Measurements from ENCODE around the gene CDC42.

The CDC42 gene

DNA sequence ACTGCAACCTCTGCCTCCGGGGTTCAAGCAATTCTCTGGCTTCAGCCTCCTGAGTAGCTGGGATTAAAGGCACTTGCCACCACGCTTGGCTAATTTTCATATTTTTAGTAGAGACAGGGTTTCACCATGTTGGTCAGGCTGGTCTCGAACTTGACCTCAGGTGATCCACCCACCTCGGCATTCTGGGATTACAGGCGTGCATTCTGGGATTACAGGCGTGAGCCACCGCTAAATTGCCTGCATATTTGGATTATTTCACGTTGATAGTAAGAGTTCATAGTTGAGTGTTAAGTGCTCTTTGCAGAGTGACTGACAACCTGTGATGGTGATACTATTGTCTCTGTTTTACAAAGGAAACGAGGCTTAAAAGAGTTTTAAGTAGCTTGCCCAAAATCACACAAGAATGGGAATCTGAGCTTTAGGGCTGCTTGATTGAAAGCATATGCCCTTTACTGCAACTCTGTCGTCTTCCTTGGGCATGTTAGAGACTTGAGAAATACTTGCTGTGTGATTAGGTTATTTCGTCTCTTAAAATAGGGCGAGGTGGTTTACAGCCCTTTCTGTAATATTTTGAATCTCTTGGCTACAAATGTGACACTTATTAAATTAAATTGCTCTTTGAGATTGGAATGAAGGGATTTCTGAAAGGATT lies 12.4 kb downstream of the CDC42 start:
- Histone ChIP-seq H3K79me2 (ENCODE audit: control insufficient read depth, insufficient read depth, low read length) (peaks cover 88% of the 10 kb centered on the region), H3K79me1 (ENCODE audit: low read length) (peaks cover 8% of the 10 kb centered on the region), H2BK15ac (replicated peaks; ENCODE audit: low read depth) (no peak overlapping the region), H3K18ac (ENCODE audit: low read length) (no peak overlapping the region), H3K27me3 (ENCODE audit: insufficient read depth, low read length, poor library complexity) (no peaks in the 10 kb centered on the region), H2AK5ac (ENCODE audit: low read length) (no peak overlapping the region), H3K23ac (ENCODE audit: low read length) (no peak overlapping the region), H3K9ac (ENCODE audit: low read length) (no peak overlapping the region), H4K8ac (ENCODE audit: low read depth, low read length) (no peak overlapping the region), H3K4me3 (ENCODE audit: low read length) (no peak overlapping the region), H3K4me2 (ENCODE audit: low read length) (no peak overlapping the region), H3K56ac (ENCODE audit: low read length) (no peak overlapping the region), H4K5ac (ENCODE audit: low read length) (no peak overlapping the region), H2BK5ac (ENCODE audit: low read length) (no peak overlapping the region), H3K4me1 (ENCODE audit: control insufficient read depth, low read depth, low read length) (peaks cover 2% of the 10 kb centered on the region), H3K36me3 (ENCODE audit: control insufficient read depth, insufficient read depth, low read length) (no peaks in the 10 kb centered on the region), H2BK120ac (ENCODE audit: low read depth, low read length) (no peak overlapping the region), H3K4ac (ENCODE audit: low read depth, low read length) (no peak overlapping the region), H3K27ac (ENCODE audit: low read depth, low read length) (no peak overlapping the region)
- peak; percentile 38 for DNase-seq
- WGBS (ENCODE audit: extremely low coverage, insufficient coverage, low lambda C conversion rate) = no CpG with 5 or more reads among the region's 12 CpGs

DNA sequence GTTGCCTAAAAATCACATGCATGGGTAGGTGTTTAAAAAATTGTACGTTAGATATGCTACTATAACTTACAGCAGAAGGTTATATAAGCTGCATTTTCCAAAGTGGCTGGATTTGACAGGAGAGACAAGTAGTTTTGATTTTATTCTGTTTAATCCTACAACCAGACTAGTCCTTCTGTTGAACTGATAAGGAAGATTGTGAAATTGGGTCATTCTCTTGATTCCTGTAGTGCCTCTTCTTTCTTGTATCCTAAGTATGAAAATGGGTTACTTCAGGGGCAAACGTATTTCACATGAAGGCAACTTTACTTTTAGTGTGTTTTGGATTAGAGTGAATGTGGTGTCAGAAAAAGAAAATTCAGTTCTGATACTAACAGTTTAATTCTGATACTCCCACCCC lies 19.0 kb downstream of the CDC42 start:
- no peak overlapping the region for H2AK5ac ChIP-seq (ENCODE audit: low read length)
- no peak overlapping the region for H3K4me2 ChIP-seq (ENCODE audit: low read length)
- no peak for DNase-seq
- no peak overlapping the region for H3K23ac ChIP-seq (ENCODE audit: low read length)
- H3K18ac ChIP-seq (ENCODE audit: low read length) = no peak overlapping the region
- no peak overlapping the region for H2BK120ac ChIP-seq (ENCODE audit: low read depth, low read length)
- no peak overlapping the region for H3K4me3 ChIP-seq (ENCODE audit: low read length)
- no peaks in the 10 kb centered on the region for H3K4me1 ChIP-seq (ENCODE audit: control insufficient read depth, low read depth, low read length)
- no peaks in the 10 kb centered on the region for H3K36me3 ChIP-seq (ENCODE audit: control insufficient read depth, insufficient read depth, low read length)
- no peak overlapping the region for H3K27ac ChIP-seq (ENCODE audit: low read depth, low read length)
- H2BK15ac ChIP-seq (replicated peaks; ENCODE audit: low read depth) = no peak overlapping the region
- no peaks in the 10 kb centered on the region for H3K27me3 ChIP-seq (ENCODE audit: insufficient read depth, low read length, poor library complexity)
- WGBS (ENCODE audit: extremely low coverage, insufficient coverage, low lambda C conversion rate) = no CpG with 5 or more reads among the region's 2 CpGs
- no peak overlapping the region for H3K4ac ChIP-seq (ENCODE audit: low read depth, low read length)
- H4K5ac ChIP-seq (ENCODE audit: low read length) = no peak overlapping the region
- no peak overlapping the region for H2BK5ac ChIP-seq (ENCODE audit: low read length)
- no peak overlapping the region for H4K8ac ChIP-seq (ENCODE audit: low read depth, low read length)
- H3K79me1 ChIP-seq (ENCODE audit: low read length) = peaks cover 9% of the 10 kb centered on the region
- no peak overlapping the region for H3K56ac ChIP-seq (ENCODE audit: low read length)
- H3K9ac ChIP-seq (ENCODE audit: low read length) = no peak overlapping the region
- H3K79me2 ChIP-seq (ENCODE audit: control insufficient read depth, insufficient read depth, low read length) = peaks cover 89% of the 10 kb centered on the region

DNA sequence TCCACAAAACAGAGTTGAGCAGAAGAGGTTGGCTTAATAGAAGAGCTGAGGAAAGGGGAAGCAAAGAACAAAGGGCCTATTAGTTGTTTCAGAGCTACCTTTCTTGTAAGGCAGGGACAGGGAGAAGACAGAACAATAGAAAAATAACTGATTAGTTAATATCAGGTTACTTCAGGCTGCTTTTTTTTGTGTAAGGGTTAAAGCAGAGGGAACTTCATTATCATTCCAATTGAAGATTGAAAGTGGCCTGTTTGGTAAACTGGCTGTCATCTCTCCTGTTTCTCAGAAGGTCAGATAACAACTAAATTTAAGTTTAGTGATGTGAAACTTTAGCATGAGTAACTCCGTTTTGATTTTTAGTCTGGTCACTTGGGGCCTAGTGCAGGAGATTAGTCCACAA lies 22.3 kb downstream of the CDC42 start:
- H2BK15ac ChIP-seq (replicated peaks; ENCODE audit: low read depth) = no peak overlapping the region
- peaks cover 70% of the 10 kb centered on the region for H3K79me2 ChIP-seq (ENCODE audit: control insufficient read depth, insufficient read depth, low read length)
- DNase-seq = no peak

DNA sequence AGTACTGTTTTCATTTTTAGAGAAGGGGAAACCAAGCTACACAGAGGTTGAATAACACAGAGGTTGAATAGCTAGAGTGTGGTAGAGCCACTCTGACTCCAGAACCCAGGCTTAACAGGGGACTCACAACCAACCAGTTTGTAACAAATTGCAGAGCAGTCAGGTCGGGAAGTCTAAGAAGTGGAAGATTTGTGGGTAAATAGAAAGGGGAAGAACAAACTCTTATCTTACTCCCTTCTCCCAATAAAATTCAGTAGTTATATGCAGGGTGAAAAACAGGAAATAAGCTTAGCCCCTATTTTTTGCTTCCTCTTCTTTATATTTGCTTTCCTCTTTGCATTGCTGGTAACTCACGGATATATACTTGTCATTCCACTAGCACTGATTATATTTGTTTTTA lies 23.2 kb downstream of the CDC42 start:
- Histone ChIP-seq H3K4me3 (ENCODE audit: low read length) (no peak overlapping the region), H4K5ac (ENCODE audit: low read length) (no peak overlapping the region), H3K36me3 (ENCODE audit: control insufficient read depth, insufficient read depth, low read length) (no peaks in the 10 kb centered on the region), H3K9ac (ENCODE audit: low read length) (no peak overlapping the region), H3K27ac (ENCODE audit: low read depth, low read length) (no peak overlapping the region), H2AK5ac (ENCODE audit: low read length) (no peak overlapping the region), H3K4me1 (ENCODE audit: control insufficient read depth, low read depth, low read length) (no peaks in the 10 kb centered on the region), H3K27me3 (ENCODE audit: insufficient read depth, low read length, poor library complexity) (no peaks in the 10 kb centered on the region), H3K56ac (ENCODE audit: low read length) (no peak overlapping the region), H3K18ac (ENCODE audit: low read length) (no peak overlapping the region), H2BK5ac (ENCODE audit: low read length) (no peak overlapping the region), H3K4ac (ENCODE audit: low read depth, low read length) (no peak overlapping the region), H2BK15ac (replicated peaks; ENCODE audit: low read depth) (no peak overlapping the region), H4K8ac (ENCODE audit: low read depth, low read length) (no peak overlapping the region), H3K79me1 (ENCODE audit: low read length) (peaks cover 10% of the 10 kb centered on the region), H3K23ac (ENCODE audit: low read length) (no peak overlapping the region), H2BK120ac (ENCODE audit: low read depth, low read length) (no peak overlapping the region), H3K79me2 (ENCODE audit: control insufficient read depth, insufficient read depth, low read length) (peaks cover 63% of the 10 kb centered on the region), H3K4me2 (ENCODE audit: low read length) (no peak overlapping the region)
- no peak for DNase-seq
- WGBS (ENCODE audit: extremely low coverage, insufficient coverage, low lambda C conversion rate) = no CpG with 5 or more reads among the region's 2 CpGs

More for the DNA sequence above, 22.3 kb downstream of the CDC42 start:
- H3K4me1 ChIP-seq (ENCODE audit: control insufficient read depth, low read depth, low read length) = no peaks in the 10 kb centered on the region
- no peak overlapping the region for H3K4me3 ChIP-seq (ENCODE audit: low read length)
- no peaks in the 10 kb centered on the region for H3K36me3 ChIP-seq (ENCODE audit: control insufficient read depth, insufficient read depth, low read length)
- no peak overlapping the region for H3K4ac ChIP-seq (ENCODE audit: low read depth, low read length)
- H2BK5ac ChIP-seq (ENCODE audit: low read length) = no peak overlapping the region
- no peaks in the 10 kb centered on the region for H3K27me3 ChIP-seq (ENCODE audit: insufficient read depth, low read length, poor library complexity)
- H4K5ac ChIP-seq (ENCODE audit: low read length) = no peak overlapping the region
- WGBS (ENCODE audit: extremely low coverage, insufficient coverage, low lambda C conversion rate) = no CpG with 5 or more reads among the region's 1 CpG
- no peak overlapping the region for H2AK5ac ChIP-seq (ENCODE audit: low read length)
- peaks cover 10% of the 10 kb centered on the region for H3K79me1 ChIP-seq (ENCODE audit: low read length)
- no peak overlapping the region for H3K9ac ChIP-seq (ENCODE audit: low read length)
- no peak overlapping the region for H4K8ac ChIP-seq (ENCODE audit: low read depth, low read length)
- no peak overlapping the region for H2BK120ac ChIP-seq (ENCODE audit: low read depth, low read length)
- no peak overlapping the region for H3K4me2 ChIP-seq (ENCODE audit: low read length)
- no peak overlapping the region for H3K18ac ChIP-seq (ENCODE audit: low read length)
- peak overlapping the region; percentile 25 for H3K56ac ChIP-seq (ENCODE audit: low read length)
- no peak overlapping the region for H3K23ac ChIP-seq (ENCODE audit: low read length)
- H3K27ac ChIP-seq (ENCODE audit: low read depth, low read length) = no peak overlapping the region

DNA sequence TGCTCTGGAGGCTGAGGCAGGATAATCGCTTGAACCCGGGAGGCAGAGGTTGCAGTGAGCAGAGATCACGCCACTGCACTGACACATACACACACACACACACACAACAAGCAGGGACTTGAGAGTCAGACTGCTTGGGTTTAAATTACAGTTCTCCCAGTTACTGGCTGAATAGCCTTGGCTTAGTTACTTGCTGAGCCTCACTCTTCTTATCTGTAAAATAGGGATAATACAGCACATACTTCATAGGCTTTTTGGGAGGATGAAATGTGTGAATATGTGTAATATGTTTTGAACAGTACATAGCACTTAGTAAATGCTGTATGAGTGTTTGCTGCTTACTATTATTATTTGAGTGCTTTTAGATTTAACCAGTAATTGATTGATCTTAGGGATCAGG lies 23.8 kb downstream of the CDC42 start:
- H4K8ac ChIP-seq (ENCODE audit: low read depth, low read length) = no peak overlapping the region
- no peak overlapping the region for H3K9ac ChIP-seq (ENCODE audit: low read length)
- no peak overlapping the region for H3K27ac ChIP-seq (ENCODE audit: low read depth, low read length)
- DNase-seq = no peak
- no peak overlapping the region for H3K4ac ChIP-seq (ENCODE audit: low read depth, low read length)
- peaks cover 10% of the 10 kb centered on the region for H3K79me1 ChIP-seq (ENCODE audit: low read length)
- no peaks in the 10 kb centered on the region for H3K4me1 ChIP-seq (ENCODE audit: control insufficient read depth, low read depth, low read length)
- no peak overlapping the region for H3K18ac ChIP-seq (ENCODE audit: low read length)
- no peak overlapping the region for H2BK120ac ChIP-seq (ENCODE audit: low read depth, low read length)
- H3K4me3 ChIP-seq (ENCODE audit: low read length) = no peak overlapping the region
- H3K79me2 ChIP-seq (ENCODE audit: control insufficient read depth, insufficient read depth, low read length) = peaks cover 59% of the 10 kb centered on the region
- H3K36me3 ChIP-seq (ENCODE audit: control insufficient read depth, insufficient read depth, low read length) = no peaks in the 10 kb centered on the region
- no peaks in the 10 kb centered on the region for H3K27me3 ChIP-seq (ENCODE audit: insufficient read depth, low read length, poor library complexity)
- H2BK5ac ChIP-seq (ENCODE audit: low read length) = no peak overlapping the region
- no peak overlapping the region for H3K23ac ChIP-seq (ENCODE audit: low read length)
- H2BK15ac ChIP-seq (replicated peaks; ENCODE audit: low read depth) = no peak overlapping the region
- H2AK5ac ChIP-seq (ENCODE audit: low read length) = no peak overlapping the region
- WGBS (ENCODE audit: extremely low coverage, insufficient coverage, low lambda C conversion rate) = no CpG with 5 or more reads among the region's 3 CpGs
- H3K56ac ChIP-seq (ENCODE audit: low read length) = no peak overlapping the region
- no peak overlapping the region for H3K4me2 ChIP-seq (ENCODE audit: low read length)
- no peak overlapping the region for H4K5ac ChIP-seq (ENCODE audit: low read length)

DNA sequence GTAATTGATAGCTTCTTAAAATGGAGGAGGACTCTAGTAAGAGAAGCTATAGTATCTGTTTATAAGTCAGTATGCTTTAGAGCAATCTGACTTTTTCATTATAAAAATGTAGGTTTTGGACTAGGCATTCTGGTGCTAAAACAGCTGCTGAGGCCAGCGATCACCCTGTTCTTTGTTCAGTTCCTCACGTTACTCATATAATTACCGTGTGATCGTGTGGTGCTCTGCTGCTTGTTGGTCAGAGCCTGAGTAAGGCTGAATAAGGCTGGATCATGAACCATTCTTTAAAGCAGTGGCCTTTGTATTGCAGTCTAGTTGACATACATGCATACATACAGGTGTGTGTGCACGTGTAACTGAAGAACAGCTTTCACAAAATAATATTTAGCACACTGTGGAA lies 25.2 kb downstream of the CDC42 start:
- peaks cover 8% of the 10 kb centered on the region for H3K79me1 ChIP-seq (ENCODE audit: low read length)
- no peak overlapping the region for H3K4me3 ChIP-seq (ENCODE audit: low read length)
- no peak overlapping the region for H2BK15ac ChIP-seq (replicated peaks; ENCODE audit: low read depth)
- H3K36me3 ChIP-seq (ENCODE audit: control insufficient read depth, insufficient read depth, low read length) = no peaks in the 10 kb centered on the region
- H3K79me2 ChIP-seq (ENCODE audit: control insufficient read depth, insufficient read depth, low read length) = peaks cover 50% of the 10 kb centered on the region
- H4K8ac ChIP-seq (ENCODE audit: low read depth, low read length) = no peak overlapping the region
- no peak overlapping the region for H3K9ac ChIP-seq (ENCODE audit: low read length)
- no CpG with 5 or more reads among the region's 5 CpGs for WGBS (ENCODE audit: extremely low coverage, insufficient coverage, low lambda C conversion rate)
- H3K4ac ChIP-seq (ENCODE audit: low read depth, low read length) = no peak overlapping the region
- H2BK5ac ChIP-seq (ENCODE audit: low read length) = no peak overlapping the region
- H2AK5ac ChIP-seq (ENCODE audit: low read length) = no peak overlapping the region
- H3K56ac ChIP-seq (ENCODE audit: low read length) = no peak overlapping the region
- H3K4me2 ChIP-seq (ENCODE audit: low read length) = no peak overlapping the region
- no peak for DNase-seq
- no peak overlapping the region for H2BK120ac ChIP-seq (ENCODE audit: low read depth, low read length)
- no peak overlapping the region for H3K23ac ChIP-seq (ENCODE audit: low read length)
- H3K18ac ChIP-seq (ENCODE audit: low read length) = no peak overlapping the region
- no peaks in the 10 kb centered on the region for H3K4me1 ChIP-seq (ENCODE audit: control insufficient read depth, low read depth, low read length)
- H3K27ac ChIP-seq (ENCODE audit: low read depth, low read length) = no peak overlapping the region
- H3K27me3 ChIP-seq (ENCODE audit: insufficient read depth, low read length, poor library complexity) = no peaks in the 10 kb centered on the region
- no peak overlapping the region for H4K5ac ChIP-seq (ENCODE audit: low read length)
